Activated B cell treated with CpG ODN at 0.5 μM for 24 hours (primary cell): ENCODE data around the gene GNL1. TPM values are rescaled to one million over a fixed set of nuclear protein-coding genes. Genes with fewer than 3 reads are reported as not detected.
"Not testable (repeated sequence)": the region's sequence is repeated elsewhere in the genome, so short reads cannot be mapped to it uniquely, and the experiment has no call there.

Experiments used
- ATAC-seq: fragments of 200-7000 bp; cut with Tn5 transposase; one replicate; pipeline ENCODE4 v1.10.0; 2021; ENCODE audit warnings: low read depth, mild to moderate bottlenecking, moderate library complexity
- CTCF ChIA-PET: fragments of 350-600 bp; sonication (Branson Sonifier 250); formaldehyde crosslinking; loops from one replicate; lab custom pipeline; 2021; ENCODE audit warnings: antibody characterized with exemption; lab: Charles Lee
- POLR2A ChIA-PET: fragments of 350-600 bp; sonication (Branson Sonifier 250); formaldehyde crosslinking; loops from one replicate; lab custom pipeline; 2021; ENCODE audit warnings: antibody characterized with exemption; lab: Charles Lee
- DNase-seq: peaks from one replicate; pipeline ENCODE4 v3.0.0; 2022
- H3K27ac Mint-ChIP-seq: one replicate; pipeline ENCODE4 v1.8.0; 2020; ENCODE audit warnings: mixed read lengths
- H3K27me3 Mint-ChIP-seq: one replicate; pipeline ENCODE4 v1.8.0; 2021; ENCODE audit warnings: mixed read lengths
- H3K36me3 Mint-ChIP-seq: one replicate; pipeline ENCODE4 v1.8.0; 2021; ENCODE audit warnings: low read depth, mixed read lengths
- H3K4me1 Mint-ChIP-seq: one replicate; pipeline ENCODE4 v1.8.0; 2021; ENCODE audit warnings: mixed read lengths
- H3K4me3 Mint-ChIP-seq: one replicate; pipeline ENCODE4 v1.8.0; 2020; ENCODE audit warnings: mild to moderate bottlenecking, mixed read lengths
- H3K9me3 Mint-ChIP-seq: one replicate; pipeline ENCODE4 v1.8.0; 2020; ENCODE audit warnings: mixed read lengths
- CTCF ChIP-seq: fragments of 200-600 bp; IDR thresholded peaks from one replicate; pipeline ENCODE4 v1.8.0; 2022; ENCODE audit warnings: antibody characterized with exemption, mild to moderate bottlenecking
- intact Hi-C: fragments of 100-400 bp; cut with micrococcal nuclease; formaldehyde crosslinking; loops from one replicate; pipeline ENCODE4 v1.15.1; 2024
- total RNA-seq: library from RNA; stranded (reverse); gene quantifications from 2 replicates; pipeline ENCODE4 v1.2.3, GENCODE V29; 2022

GNL1 gene
- total RNA-seq, 1 donor from 2014 or later: 67.4 TPM

- no peaks in the 10 kb centered on the region for H3K9me3 Mint-ChIP-seq
- peak overlapping the region; percentile 74 for H3K4me3 Mint-ChIP-seq
- ChIA-PET POLR2A (interaction anchor here (0.6 to 16.0 kb wide), 14 partner anchors 8 to 852 kb away, joined by 3 to 460 read pairs (median 6); partner anchors contain the start of genes HLA-E and MDC1), CTCF (interaction anchor here (1.1 to 3.2 kb wide), 8 partner anchors 8 to 44 kb away, joined by 3 to 17 read pairs (median 4); no protein-coding TSS in a partner anchor)
- peak; percentile 61 for ATAC-seq
- H3K36me3 Mint-ChIP-seq: no peaks in the 10 kb centered on the region
- H3K4me1 Mint-ChIP-seq: peaks cover 49% of the 10 kb centered on the region
- peak overlapping the region; percentile 79 for H3K27ac Mint-ChIP-seq
- TF ChIP-seq CTCF: no peak
- no peak for DNase-seq
- intact Hi-C loops: loop anchor here (1.0 kb wide), 1 partner anchor 8 kb away; no protein-coding TSS in a partner anchor
- no peaks in the 10 kb centered on the region for H3K27me3 Mint-ChIP-seq
Observed at GRCh38 chr6:30500421-30501355, 55.6 kb downstream of the GNL1 start.

GRCh38 chr6:30498705-30499104 lies 57.6 kb downstream of the GNL1 start:
- Mint-ChIP-seq H3K36me3 (peaks cover 10% of the 10 kb centered on the region), H3K4me1 (peaks cover 65% of the 10 kb centered on the region)
- CTCF ChIA-PET, H3K4me3 Mint-ChIP-seq, DNase-seq, H3K9me3 Mint-ChIP-seq, H3K27me3 Mint-ChIP-seq, H3K27ac Mint-ChIP-seq, intact Hi-C loops, ATAC-seq: not testable (repeated sequence)
- POLR2A ChIA-PET: interaction anchor here (3.8 to 16.0 kb wide), 3 partner anchors 6 to 11 kb away, joined by 27 to 460 read pairs (median 460); partner anchors contain the start of gene HLA-E

- intact Hi-C loops: no loop called here
- peaks cover 19% of the 10 kb centered on the region for H3K36me3 Mint-ChIP-seq
- DNase-seq: no peak
- no peak for TF ChIP-seq CTCF
- no peaks in the 10 kb centered on the region for H3K27me3 Mint-ChIP-seq
- H3K9me3 Mint-ChIP-seq: no peaks in the 10 kb centered on the region
- CTCF ChIA-PET: interaction anchor here (2.9 to 8.1 kb wide), 2 partner anchors 35 to 45 kb away, joined by 21 to 83 read pairs; no protein-coding TSS in a partner anchor
- POLR2A ChIA-PET: interaction anchor here (0.7 to 11.6 kb wide), 6 partner anchors 9 to 45 kb away, joined by 3 to 460 read pairs (median 79); no protein-coding TSS in a partner anchor
- H3K4me3 Mint-ChIP-seq: no peak overlapping the region
- H3K4me1 Mint-ChIP-seq: peaks cover 74% of the 10 kb centered on the region
- ATAC-seq: no peak
- H3K27ac Mint-ChIP-seq: peak overlapping the region; percentile 81
Observed at GRCh38 chr6:30497714-30498113, 58.6 kb downstream of the GNL1 start.

GRCh38 chr6:30497261-30497599 lies 59.1 kb downstream of the GNL1 start:
- H3K27ac Mint-ChIP-seq: peak overlapping the region; percentile 81
- H3K36me3 Mint-ChIP-seq: peaks cover 24% of the 10 kb centered on the region
- peaks cover 78% of the 10 kb centered on the region for H3K4me1 Mint-ChIP-seq
- intact Hi-C loops, DNase-seq, ATAC-seq, H3K27me3 Mint-ChIP-seq, H3K9me3 Mint-ChIP-seq: not testable (repeated sequence)
- H3K4me3 Mint-ChIP-seq: peak overlapping the region; percentile 2
- ChIA-PET CTCF (interaction anchor here (1.1 to 8.1 kb wide), 3 partner anchors 30 to 46 kb away, joined by 4 to 83 read pairs (median 21); no protein-coding TSS in a partner anchor), POLR2A (interaction anchor here (0.7 to 11.6 kb wide), 7 partner anchors 10 to 220 kb away, joined by 3 to 460 read pairs (median 11); no protein-coding TSS in a partner anchor)

- ChIA-PET POLR2A (interaction anchor here (1.2 to 11.6 kb wide), 7 partner anchors 11 to 58 kb away, joined by 3 to 460 read pairs (median 11); no protein-coding TSS in a partner anchor), CTCF (interaction anchor here (0.9 to 8.1 kb wide), 7 partner anchors 9 to 47 kb away, joined by 3 to 83 read pairs (median 5); no protein-coding TSS in a partner anchor)
- H3K4me1 Mint-ChIP-seq: peaks cover 87% of the 10 kb centered on the region
- no peak overlapping the region for H3K4me3 Mint-ChIP-seq
- no peaks in the 10 kb centered on the region for H3K27me3 Mint-ChIP-seq
- peaks cover 37% of the 10 kb centered on the region for H3K36me3 Mint-ChIP-seq
- no peak for ATAC-seq
- no peak for TF ChIP-seq CTCF
- H3K9me3 Mint-ChIP-seq: no peaks in the 10 kb centered on the region
- H3K27ac Mint-ChIP-seq: peak overlapping the region; percentile 81
- no peak for DNase-seq
- intact Hi-C loops: loop anchor here (1.0 kb wide), 1 partner anchor 12 kb away; no protein-coding TSS in a partner anchor
Observed at GRCh38 chr6:30495993-30496392, 60.3 kb downstream of the GNL1 start.

GRCh38 chr6:30495060-30495459 lies 61.2 kb downstream of the GNL1 start:
- intact Hi-C loops, ATAC-seq, H3K27me3 Mint-ChIP-seq, DNase-seq, H3K9me3 Mint-ChIP-seq: not testable (repeated sequence)
- Mint-ChIP-seq H3K36me3 (peaks cover 46% of the 10 kb centered on the region), H3K4me3 (peak overlapping the region; percentile 7), H3K4me1 (peaks cover 84% of the 10 kb centered on the region), H3K27ac (peak overlapping the region; percentile 61)
- ChIA-PET CTCF (interaction anchor here (5.5 to 8.1 kb wide), 2 partner anchors 37 to 48 kb away, joined by 43 to 83 read pairs; no protein-coding TSS in a partner anchor), POLR2A (interaction anchor here (0.7 to 11.6 kb wide), 7 partner anchors 12 to 709 kb away, joined by 3 to 460 read pairs (median 108); no protein-coding TSS in a partner anchor)
